Hippocampal formation (tissue), 2 donors: ENCODE data around the gene LMLN.
A peak's percentile ranks its signal among the peaks of the same experiment; 100 is the strongest.
"Not testable (repeated sequence)": the region's sequence is repeated elsewhere in the genome, so short reads cannot be mapped to it uniquely, and the experiment has no call there.

Experiments
- DNase-seq, 2 donors: peaks; one replicate each; lab custom pipeline; 2025; lab: John Stamatoyannopoulos, UW

LMLN gene

GRCh38 chr3:197959891-197960693, at the start of gene LMLN:
LMLN (plus strand) TSS chr3:197960217; CDS start chr3:197960246, 29 bp downstream.
- DNase-seq: peak; percentile 89 to 93

GRCh38 chr3:197912741-197913476, 47.1 kb upstream of the LMLN start:
- DNase-seq: peak in 1 of 2 donors; percentile 17

GRCh38 chr3:197913641-197914380, 46.2 kb upstream of the LMLN start:
- DNase-seq: no peak

- DNase-seq: not testable (repeated sequence)
These were observed 38.4 kb upstream of the LMLN start for GRCh38 chr3:197921429-197922275.

- DNase-seq: no peak
These were observed 33.6 kb upstream of the LMLN start for GRCh38 chr3:197926418-197926817.

GRCh38 chr3:197927578-197927977, 32.4 kb upstream of the LMLN start:
- DNase-seq: not testable (repeated sequence)

GRCh38 chr3:197936819-197937384, 23.1 kb upstream of the LMLN start:
- no peak for DNase-seq

GRCh38 chr3:197940745-197941384, 19.2 kb upstream of the LMLN start:
- DNase-seq: no peak

GRCh38 chr3:197942956-197943556, 17.0 kb upstream of the LMLN start:
- no peak for DNase-seq

- no peak for DNase-seq
These were observed 10.7 kb upstream of the LMLN start for GRCh38 chr3:197949191-197949777.

- DNase-seq: peak; percentile 81 to 94
These were observed 10.0 kb upstream of the LMLN start, which contains the start of gene RPL35A for GRCh38 chr3:197949778-197950676. RPL35A (plus strand) TSS chr3:197950190; CDS start chr3:197950968, 778 bp downstream.

- no peak for DNase-seq
These were observed 9.3 kb upstream of the LMLN start for GRCh38 chr3:197950677-197951061.

GRCh38 chr3:197951392-197951990, 8.5 kb upstream of the LMLN start:
- no peak for DNase-seq

- DNase-seq: no peak
These were observed 7.6 kb upstream of the LMLN start for GRCh38 chr3:197952440-197952839.

- no peak for DNase-seq
These were observed 6.7 kb upstream of the LMLN start for GRCh38 chr3:197953325-197953724.

- no peak for DNase-seq
These were observed 6.1 kb upstream of the LMLN start for GRCh38 chr3:197953881-197954280.

- DNase-seq: no peak
These were observed 4.0 kb upstream of the LMLN start for GRCh38 chr3:197955892-197956477.

GRCh38 chr3:197956626-197956988, 3.4 kb upstream of the LMLN start:
- DNase-seq: no peak
